ENCODE data around the gene GOLGB1.

Gene GOLGB1

GRCh38 chr3:121658716-121659435 lies 90.7 kb downstream of the GOLGB1 start:
- no peak for TF ChIP-seq CTCF (IDR thresholded peaks at IDR 0.05; ENCODE audit: low read length, missing control alignments)
- H3K4me3 ChIP-seq (replicated peaks; ENCODE audit: low read depth, low read length), result no peak overlapping the region
- DNase-seq (ENCODE audit: low read depth), result no peak

- H3K4me3 ChIP-seq (replicated peaks; ENCODE audit: low read depth, low read length), result no peak overlapping the region
- no peak for DNase-seq (ENCODE audit: low read depth)
- no peak for TF ChIP-seq CTCF (IDR thresholded peaks at IDR 0.05; ENCODE audit: low read length, missing control alignments)
Measured at GRCh38 chr3:121654493-121655385, 94.8 kb downstream of the GOLGB1 start.

- no peak for TF ChIP-seq CTCF (IDR thresholded peaks at IDR 0.05; ENCODE audit: low read length, missing control alignments)
- peak; percentile 34 for DNase-seq (ENCODE audit: low read depth)
- H3K4me3 ChIP-seq (replicated peaks; ENCODE audit: low read depth, low read length), result no peak overlapping the region
Measured at GRCh38 chr3:121651684-121652083, 97.9 kb downstream of the GOLGB1 start.

GRCh38 chr3:121649645-121650044 lies 99.9 kb downstream of the GOLGB1 start:
- no peak for TF ChIP-seq CTCF (IDR thresholded peaks at IDR 0.05; ENCODE audit: low read length, missing control alignments)
- DNase-seq (ENCODE audit: low read depth), result peak; percentile 21
- H3K4me3 ChIP-seq (replicated peaks; ENCODE audit: low read depth, low read length), result no peak overlapping the region

GRCh38 chr3:121648219-121648958 lies 101.2 kb downstream of the GOLGB1 start:
- no peak overlapping the region for H3K4me3 ChIP-seq (replicated peaks; ENCODE audit: low read depth, low read length)
- peak; percentile 47 for DNase-seq (ENCODE audit: low read depth)
- no peak for TF ChIP-seq CTCF (IDR thresholded peaks at IDR 0.05; ENCODE audit: low read length, missing control alignments)

- no peak for DNase-seq (ENCODE audit: low read depth)
- TF ChIP-seq CTCF (IDR thresholded peaks at IDR 0.05; ENCODE audit: low read length, missing control alignments), result no peak
Measured at GRCh38 chr3:121645054-121645453, 104.5 kb downstream of the GOLGB1 start.

More at GRCh38 chr3:121645054-121645453, 104.5 kb downstream of the GOLGB1 start:
- H3K4me3 ChIP-seq (replicated peaks; ENCODE audit: low read depth, low read length), result no peak overlapping the region

Data from fibroblast of pulmonary artery (primary cell).